Measurements from ENCODE around the gene SEL1L3.

Gene SEL1L3

DNA sequence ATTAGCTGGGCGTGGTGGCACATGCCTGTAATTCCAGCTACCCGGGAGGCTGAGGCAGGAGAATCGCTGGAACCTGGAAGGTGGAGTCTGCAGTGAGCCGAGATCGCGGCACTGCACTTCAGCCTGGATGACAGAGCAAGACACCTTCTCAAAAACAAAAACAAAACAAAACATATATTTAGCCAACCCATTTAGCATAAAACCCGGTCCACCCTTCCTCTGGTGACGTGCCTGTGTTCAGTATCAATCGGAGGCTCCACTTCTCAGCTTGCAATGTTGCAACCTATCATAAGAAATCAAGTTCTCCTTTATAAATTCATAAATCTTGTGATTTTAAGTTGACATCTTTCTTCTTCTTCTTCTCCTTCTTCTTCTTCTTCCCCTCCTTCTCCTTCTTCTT, 133.2 kb downstream of the SEL1L3 start:
- no peak for DNase-seq

DNA sequence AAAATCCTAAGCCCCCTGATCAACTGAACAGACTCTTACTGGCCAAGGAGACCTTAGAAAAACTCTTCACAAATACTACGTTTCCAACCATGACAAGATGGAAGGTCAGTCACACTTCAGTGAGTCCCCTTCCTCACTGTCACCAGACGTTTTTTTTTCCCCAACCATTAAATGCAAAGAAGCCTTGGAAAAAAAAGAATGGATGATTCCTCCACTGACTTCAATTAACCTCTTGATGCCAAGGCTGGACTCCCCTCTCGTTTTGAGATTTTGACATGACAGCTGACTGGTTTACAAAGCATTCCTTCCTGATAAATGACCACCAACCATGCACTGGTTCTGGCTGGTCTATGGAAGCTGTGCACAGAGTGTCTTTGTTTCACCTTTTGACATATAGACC, 133.9 kb downstream of the SEL1L3 start:
- DNase-seq = no peak

DNA sequence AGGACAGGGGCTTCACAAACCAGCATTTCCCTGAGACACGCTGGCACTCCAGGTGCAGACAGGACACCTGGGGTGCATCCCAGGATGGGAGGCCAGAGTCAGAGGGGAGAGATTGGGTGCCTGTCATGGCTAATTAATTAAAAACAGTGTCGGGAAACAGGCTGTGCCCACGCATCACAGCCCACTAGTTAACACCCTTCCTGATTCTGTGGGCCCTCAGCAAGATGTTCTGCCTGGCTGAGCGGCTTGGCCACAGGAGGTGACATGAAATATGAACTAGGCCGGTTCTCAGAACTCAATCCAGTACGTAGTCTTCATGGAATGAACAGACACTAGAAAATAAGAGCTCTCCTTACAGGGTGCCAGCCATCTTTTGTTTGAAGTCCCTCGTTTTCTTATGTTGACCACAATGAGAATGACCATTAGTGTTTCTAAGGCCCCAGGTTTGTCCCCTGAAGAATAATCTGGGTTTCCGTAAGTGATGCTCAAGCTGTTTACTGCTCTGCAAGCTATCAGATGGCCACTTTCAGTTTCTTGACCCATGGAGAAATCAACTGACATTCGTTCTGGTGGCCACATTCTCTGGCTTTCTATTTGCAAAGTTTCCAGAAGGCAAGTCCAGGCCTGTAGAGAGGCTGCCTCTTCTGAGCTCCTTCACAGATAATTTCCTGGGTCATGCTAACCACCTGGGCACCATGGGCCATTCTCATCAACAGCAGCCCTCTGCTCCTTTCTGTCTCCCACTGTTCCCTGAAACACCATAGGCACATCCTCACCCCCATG, 134.9 kb downstream of the SEL1L3 start:
- DNase-seq = no peak

DNA sequence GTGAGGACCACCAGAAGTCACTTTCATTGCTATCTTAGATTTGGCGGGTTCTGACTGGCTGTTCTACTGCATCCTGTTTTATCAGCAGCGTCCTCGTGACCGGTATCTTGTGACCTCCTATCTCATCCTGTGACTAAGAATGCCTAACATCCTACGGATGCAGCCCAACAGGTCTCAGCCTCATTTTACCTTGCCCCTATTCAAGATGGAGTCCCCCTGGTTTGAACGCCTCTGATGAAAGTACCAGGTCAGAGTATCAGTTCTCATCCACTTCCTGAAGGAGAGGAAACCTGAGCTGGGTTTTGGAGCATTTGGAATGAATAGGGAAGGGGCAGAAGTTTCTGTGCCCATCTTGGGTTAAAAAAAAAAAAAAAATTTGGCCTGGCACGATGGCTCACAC, 136.9 kb downstream of the SEL1L3 start:
- no peak for DNase-seq

DNA sequence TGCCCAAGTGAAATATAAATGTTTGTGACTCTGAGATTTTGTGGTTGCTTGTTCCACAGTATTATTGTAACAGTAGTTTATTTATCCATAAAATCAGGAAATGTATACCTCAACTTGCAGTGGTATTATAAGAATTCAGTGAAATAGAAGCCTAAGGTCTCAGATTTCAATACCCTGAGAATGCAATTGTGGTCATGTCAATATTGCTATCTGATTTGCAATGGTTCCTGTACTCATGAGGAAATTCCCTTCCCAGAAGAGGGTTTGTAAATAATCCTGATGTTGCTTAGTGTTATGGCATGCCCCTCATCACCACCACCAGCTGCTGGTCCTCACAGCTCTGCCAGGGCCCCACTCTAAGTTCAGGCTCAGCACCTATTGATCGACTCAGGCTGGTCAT, 139.4 kb downstream of the SEL1L3 start:
- DNase-seq = no peak

DNA sequence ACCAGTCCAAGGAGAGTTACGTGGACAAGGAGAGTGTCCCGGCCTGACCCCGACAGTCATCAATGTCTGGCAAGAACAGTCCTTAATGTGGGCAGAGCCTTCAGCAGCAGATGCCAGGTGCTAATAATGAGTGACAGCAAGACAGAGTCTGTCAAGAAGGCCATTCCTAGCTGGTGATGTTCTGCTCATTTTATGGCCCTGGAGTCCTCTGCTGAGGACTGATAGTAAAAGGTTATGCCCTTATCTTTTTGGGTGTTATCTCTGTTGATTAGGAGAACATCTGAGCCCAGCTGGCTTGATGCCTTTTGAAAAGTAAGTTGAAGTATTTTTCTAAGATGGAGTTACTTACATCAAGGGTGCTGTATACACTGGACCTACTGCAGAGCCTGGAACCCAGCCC, 139.8 kb downstream of the SEL1L3 start:
- DNase-seq = no peak

DNA sequence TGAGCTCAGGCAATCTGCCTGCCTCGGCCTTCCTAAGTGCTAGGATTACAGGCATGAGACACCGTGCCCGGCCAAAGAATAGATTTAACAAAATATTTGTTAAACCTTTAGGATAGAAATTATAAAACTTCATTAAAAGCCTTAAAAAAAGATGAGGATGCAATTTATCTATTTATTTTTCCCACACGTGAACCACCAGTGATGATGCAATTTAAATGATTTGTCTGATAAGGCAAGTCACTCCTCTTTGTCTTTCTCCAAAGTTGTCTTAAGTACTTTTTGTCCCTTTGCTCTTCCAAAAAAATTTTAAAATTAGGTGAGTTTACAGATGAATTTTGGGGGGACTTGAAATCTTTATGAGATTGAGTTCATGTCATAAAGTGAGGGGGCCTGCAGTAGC, 149.0 kb downstream of the SEL1L3 start:
- DNase-seq = no peak

DNA sequence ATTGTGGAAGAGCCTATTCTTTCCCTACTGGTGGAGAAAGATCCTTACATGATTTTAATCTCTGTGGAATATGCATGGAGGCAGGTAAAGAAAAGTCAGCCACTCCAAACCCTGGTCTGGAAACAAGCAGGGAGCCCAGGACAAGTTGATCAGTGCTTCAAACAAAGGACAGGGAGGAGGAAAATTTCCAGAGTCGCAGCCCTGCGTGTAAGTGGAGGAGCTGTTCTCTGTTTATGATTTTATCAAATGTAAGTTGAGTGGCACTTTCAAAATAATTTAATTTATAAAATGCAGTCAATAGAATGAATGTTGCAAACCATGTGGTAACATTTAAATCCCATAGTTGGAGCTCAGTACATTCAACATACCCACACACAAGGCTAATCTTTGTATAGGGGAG, 150.2 kb downstream of the SEL1L3 start:
- no peak for DNase-seq

DNA sequence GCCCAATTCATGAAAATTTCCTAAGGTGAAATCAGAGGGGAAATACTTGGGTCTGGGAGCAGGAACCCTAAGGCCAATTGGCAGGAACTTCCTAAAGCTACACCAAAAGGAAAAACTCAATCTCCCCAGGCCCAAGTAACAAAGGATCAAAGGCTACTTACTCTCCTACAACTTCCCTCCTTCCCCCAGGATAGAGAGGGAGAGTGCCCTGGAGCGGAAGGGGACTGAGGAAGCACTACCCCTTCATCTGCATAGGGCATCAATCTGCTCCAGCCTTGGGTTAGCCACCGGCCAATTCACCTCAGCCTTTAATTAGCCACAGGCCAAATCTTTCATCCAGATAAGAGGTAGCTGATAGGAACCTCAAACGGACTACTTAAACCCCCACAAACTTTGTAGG, 152.2 kb downstream of the SEL1L3 start:
- DNase-seq = no peak

DNA sequence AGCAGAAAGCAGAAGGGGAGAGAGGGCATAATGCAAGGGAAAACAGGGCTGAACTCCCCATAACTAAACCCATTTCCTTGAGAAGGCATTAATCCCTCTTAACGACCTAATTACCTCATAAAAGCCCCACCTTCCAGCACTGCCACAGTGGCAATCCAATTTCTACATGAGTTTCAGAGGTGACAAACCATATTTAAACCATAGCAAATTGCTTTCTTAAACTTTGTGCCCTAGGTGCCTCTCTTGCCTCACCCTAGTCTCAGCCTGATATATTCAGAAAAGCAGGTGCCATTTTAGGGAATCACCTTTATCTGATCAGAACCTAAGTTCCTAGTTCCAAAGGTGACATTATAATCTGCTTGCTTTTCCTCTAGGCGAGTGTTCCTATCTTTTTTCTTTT, 158.3 kb downstream of the SEL1L3 start:
- DNase-seq = no peak

DNA sequence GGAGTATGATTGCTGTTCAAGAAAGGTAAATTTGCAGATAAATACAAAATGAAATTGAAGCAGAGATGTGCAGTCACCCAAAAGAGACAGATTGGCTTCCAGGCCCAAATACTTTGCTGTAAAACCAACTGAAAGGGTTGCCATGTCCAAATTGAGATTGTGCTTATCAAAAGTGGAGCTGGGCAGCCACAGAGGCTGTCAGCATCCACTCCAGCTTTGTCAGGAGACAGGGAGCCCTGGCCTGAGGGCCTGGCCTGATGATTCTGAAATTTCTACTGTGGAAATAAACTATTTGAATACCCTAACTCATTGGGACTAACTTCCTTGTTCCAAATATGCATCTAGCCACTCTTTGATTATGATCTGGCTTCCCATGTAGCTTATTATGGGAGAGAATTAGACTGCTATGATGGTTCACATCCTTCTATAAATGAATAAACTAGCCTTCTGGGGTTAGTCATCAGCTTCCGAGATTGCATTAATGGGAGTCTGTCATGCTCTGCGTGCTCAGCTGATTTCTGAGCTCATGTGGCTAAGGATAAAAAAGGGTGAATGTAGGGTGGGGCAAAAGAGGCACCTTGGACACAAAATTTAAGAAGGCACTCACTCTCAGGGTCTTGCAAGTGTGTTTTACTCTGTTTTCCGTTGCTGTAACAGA, 158.9 kb downstream of the SEL1L3 start:
- DNase-seq = no peak

DNA sequence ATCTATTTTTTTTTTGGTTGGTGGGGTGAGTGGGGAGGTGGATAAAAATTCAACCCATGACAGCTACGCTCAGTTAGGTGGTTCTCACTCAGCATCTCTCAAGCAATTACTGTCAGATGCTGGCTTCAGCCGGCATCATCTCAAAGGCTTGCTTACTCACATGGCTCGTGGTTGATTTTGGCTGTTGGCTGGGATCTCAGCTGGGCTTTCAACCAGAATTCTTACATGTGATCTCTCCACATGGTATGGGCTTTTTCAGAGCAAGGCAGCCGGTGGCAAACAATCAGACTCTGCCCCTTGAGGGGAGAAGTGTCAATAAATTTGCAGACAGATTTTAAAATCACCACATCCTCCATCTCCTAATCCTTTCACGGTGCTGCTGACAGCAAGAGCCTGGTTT, 159.9 kb downstream of the SEL1L3 start:
- DNase-seq = peak; percentile 71

DNA sequence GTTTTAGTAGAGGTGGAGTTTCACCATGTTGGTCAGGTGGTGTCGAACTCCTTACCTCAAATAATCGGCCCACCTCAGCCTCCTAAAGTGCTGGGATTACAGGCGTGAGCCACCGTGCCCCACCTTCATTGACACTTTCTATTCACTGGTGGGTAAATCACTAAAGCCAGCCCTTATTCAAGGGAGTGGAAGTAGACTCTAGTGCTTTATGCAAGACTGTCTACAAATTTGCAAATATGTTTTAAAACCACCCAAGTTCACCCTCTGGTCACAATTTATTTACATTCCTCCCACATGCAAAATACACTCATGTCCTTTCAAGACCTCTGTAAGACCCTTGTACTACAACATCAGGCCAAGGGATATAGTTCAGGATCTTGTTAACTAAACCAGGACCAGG, 162.1 kb downstream of the SEL1L3 start:
- DNase-seq = no peak

DNA sequence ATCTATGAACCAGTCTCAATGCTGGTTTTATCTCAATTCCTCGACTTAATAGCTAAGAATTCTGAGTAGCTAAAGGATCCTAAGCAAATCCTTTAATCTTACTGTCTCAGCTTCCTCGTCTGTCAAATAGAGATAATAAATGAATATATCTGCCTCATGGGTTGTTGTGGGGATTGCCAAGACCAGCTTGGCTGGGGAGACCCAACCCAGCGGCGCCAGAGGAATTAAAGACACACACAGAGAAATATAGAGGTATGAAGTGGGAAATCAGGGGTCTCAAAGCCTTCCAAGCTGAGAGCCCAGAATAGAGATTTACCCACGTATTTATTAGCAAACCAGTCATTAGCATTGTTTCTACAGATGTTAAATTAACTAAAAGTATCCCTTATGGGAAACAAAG, 165.3 kb downstream of the SEL1L3 start:
- no peak for DNase-seq

Measured in fibroblast of skin of abdomen (primary cell).